Stomach (tissue), 19 donors: ENCODE results near the gene C15orf39. TPM values are rescaled to one million over a fixed set of nuclear protein-coding genes. Genes with fewer than 3 reads are reported as not detected.

Experiments used
- DNase-seq, 2 donors: peaks; one replicate each; pipeline versions ENCODE4 v3.0.0 to v3.0.0-alpha.2; 2013 to 2019
- H3K27ac ChIP-seq, 5 donors: fragments of 200-600 bp in 4 of 5; sonication (generic) in 4 of 5; one replicate each; pipeline ENCODE4 v1.5.1; 2013 to 2019; ENCODE audit warnings: mild to moderate bottlenecking in 1 of 5, moderate library complexity in 1 of 5
- H3K27me3 ChIP-seq, 3 donors: fragments of 200-600 bp; sonication (generic); one replicate each; pipeline ENCODE4 v1.5.1; 2017 to 2019; ENCODE audit warnings: mixed run types in 1 of 3
- H3K36me3 ChIP-seq, 4 donors: fragments of 200-600 bp; sonication (generic); 1 replicate in 3 of 4; 2 replicates in 1 of 4; pipeline ENCODE4 v1.5.1; 2016 to 2019
- H3K4me1 ChIP-seq, 4 donors: fragments of 200-600 bp; sonication (generic); one replicate each; pipeline ENCODE4 v1.5.1; 2016 to 2019
- H3K4me3 ChIP-seq, 4 donors: fragments of 200-600 bp; sonication (generic) in 3 of 4; one replicate each; pipeline ENCODE4 v1.5.1; 2016 to 2019; ENCODE audit warnings: mild to moderate bottlenecking in 1 of 4
- H3K9me3 ChIP-seq, 4 donors: fragments of 200-600 bp; sonication (generic); one replicate each; pipeline ENCODE4 v1.5.1; 2016 to 2019
- CTCF ChIP-seq, 7 experiments: fragments of 450-650 bp in 4 of 7; fragments of 200-600 bp in 3 of 7; sonication (generic) in 3 of 7; IDR thresholded peaks; one replicate each; pipeline ENCODE4 v1.5.1; 2016 to 2019; ENCODE audit warnings: antibody characterized with exemption in 7 of 7, control low read depth in 2 of 7, mild to moderate bottlenecking in 1 of 7
- EP300 ChIP-seq: sonication (generic); formaldehyde crosslinking; IDR thresholded peaks from one replicate; pipeline ENCODE4 v1.6.1; 2017; ENCODE audit warnings: antibody characterized with exemption
- POLR2A ChIP-seq, 4 donors: fragments of 450-650 bp; IDR thresholded peaks; one replicate each; pipeline ENCODE4 v1.6.1; 2016; ENCODE audit warnings: antibody characterized with exemption in 4 of 4, control low read depth in 2 of 4, mild to moderate bottlenecking in 1 of 4, moderate library complexity in 1 of 4
- POLR2AphosphoS5 ChIP-seq, 3 donors: sonication (generic); formaldehyde crosslinking; IDR thresholded peaks; one replicate each; pipeline ENCODE4 v1.6.1; 2016; ENCODE audit warnings: antibody characterized with exemption in 3 of 3
- WGBS, 5 donors: extraction: QIAGEN DNeasy Blood & Tissue Kit in 3 of 5; methylation state at CpG; one replicate each; pipeline versions ENCODE4 v1.1.5 to v1.1.7; 2013 to 2018; 5-methylcytosine and 5-hydroxymethylcytosine counted together
- intact Hi-C: fragments of 100-400 bp; cut with DNase I; formaldehyde crosslinking; loops from one replicate; pipeline ENCODE4 v1.15.1; 2023; ENCODE audit warnings: low total_unique reads
- long read RNA-seq, 10 donors: transcript quantifications; one replicate each; lab custom pipeline, GENCODE V29; 2026
- polyA plus RNA-seq, 3 donors: library from polyadenylated mRNA; stranded (reverse); fragments of 200-250 nt; gene quantifications; one replicate each; pipeline ENCODE4 v1.2.3, GENCODE V29; 2013
- total RNA-seq, 5 donors: library from RNA; depleted of rRNA; stranded (reverse); fragments of >200 nt; gene quantifications; one replicate each; pipeline versions ENCODE4 v1.1.0 to v1.2.3, GENCODE V29; 2014 to 2016
- donor health status: healthy with polysubstance abuse.
- donor health status: Bipolar disorder and iron deficiency.
- donor health status: healthy.

Gene C15orf39
- total RNA-seq, result 10 to 100 TPM in 4 of 5 donors, 1 to 10 TPM in 1; 3.1 to 29.1 (median 15.2) TPM
- polyA plus RNA-seq, result 1 to 10 TPM; 6.4 to 7.5 (median 7.2) TPM
- long read RNA-seq, donor 1, full-length matches to known transcripts, result 10 of 15 reads
- long read RNA-seq, donor 1, partial matches to known transcripts, result 5 of 15 reads
- long read RNA-seq, donor 1, other reads (novel, unspliced or antisense), result 0 of 15 reads
- long read RNA-seq, donor 2, transcript C15orf39-206 (1 exons, 3,152 nt), result major isoform, 6 of 15 reads
- long read RNA-seq, donor 2, partial matches to known transcripts, result 9 of 15 reads
- long read RNA-seq, donor 2, other reads (novel, unspliced or antisense), result 0 of 15 reads
- long read RNA-seq, donor 3, full-length matches to known transcripts, result 10 of 10 reads
- long read RNA-seq, donor 3, partial matches to known transcripts, result 0 of 10 reads
- long read RNA-seq, donor 3, other reads (novel, unspliced or antisense), result 0 of 10 reads
- long read RNA-seq, donor 4, full-length matches to known transcripts, result 3 of 3 reads
- long read RNA-seq, donor 4, partial matches to known transcripts, result 0 of 3 reads
- long read RNA-seq, donor 4, other reads (novel, unspliced or antisense), result 0 of 3 reads
- long read RNA-seq, donor 5, full-length matches to known transcripts, result 33 of 38 reads
- long read RNA-seq, donor 5, partial matches to known transcripts, result 5 of 38 reads
- long read RNA-seq, donor 5, other reads (novel, unspliced or antisense), result 0 of 38 reads
- long read RNA-seq, donor 6, full-length matches to known transcripts, result 15 of 33 reads
- long read RNA-seq, donor 6, partial matches to known transcripts, result 18 of 33 reads
- long read RNA-seq, donor 6, other reads (novel, unspliced or antisense), result 0 of 33 reads
- long read RNA-seq, donor 7, full-length matches to known transcripts, result 36 of 55 reads
- long read RNA-seq, donor 7, partial matches to known transcripts, result 19 of 55 reads
- long read RNA-seq, donor 7, other reads (novel, unspliced or antisense), result 0 of 55 reads
- long read RNA-seq, donor 8, full-length matches to known transcripts, result 12 of 18 reads
- long read RNA-seq, donor 8, partial matches to known transcripts, result 6 of 18 reads
- long read RNA-seq, donor 8, other reads (novel, unspliced or antisense), result 0 of 18 reads
- long read RNA-seq, donor 9, full-length matches to known transcripts, result 27 of 32 reads
- long read RNA-seq, donor 9, partial matches to known transcripts, result 5 of 32 reads
- long read RNA-seq, donor 9, other reads (novel, unspliced or antisense), result 0 of 32 reads
- long read RNA-seq, donor 10, full-length matches to known transcripts, result 6 of 6 reads
- long read RNA-seq, donor 10, partial matches to known transcripts, result 0 of 6 reads
- long read RNA-seq, donor 10, other reads (novel, unspliced or antisense), result 0 of 6 reads

GRCh38 chr15:75201616-75202250 lies at the start of gene C15orf39:
TSS of gene C15orf39 (plus strand) at chr15:75201882. CDS start at chr15:75206049, 4,167 bp downstream.
- H3K9me3 ChIP-seq, result no peaks in the 10 kb centered on the region
- no peaks in the 10 kb centered on the region for H3K27me3 ChIP-seq
- H3K36me3 ChIP-seq, result peaks cover 9 to 14% (median 13%) of the 10 kb centered on the region in 4 donors
- peak within 1 kb of the TSS; percentile 91 to 98 (median 97) for H3K27ac ChIP-seq
- peak within 1 kb of the TSS; percentile 68 to 95 (median 82) for H3K4me3 ChIP-seq
- intact Hi-C loops, result no loop called here
- H3K4me1 ChIP-seq, result peaks cover 36 to 66% (median 61%) of the 10 kb centered on the region in 4 donors
- DNase-seq, result peak; percentile 76 to 91
- peak; percentile 82 to 98 (median 97) for TF ChIP-seq POLR2AphosphoS5 (IDR thresholded peaks at IDR 0.05)
- TF ChIP-seq POLR2A (IDR thresholded peaks at IDR 0.05), result peak in 2 of 4 donors; percentile 54 to 88
- peak in 5 of 7 experiments; percentile 41 to 98 (median 93) for TF ChIP-seq CTCF (IDR thresholded peaks at IDR 0.05)
- TF ChIP-seq EP300, result no peak
- 0 to 1% (median 1%) methylated on average over 31 to 84 of the region's 84 CpGs; no CpG with 5 or more reads in 1 of the 5 donors for WGBS, 5 donors

GRCh38 chr15:75152382-75153079 lies 49.2 kb upstream of the C15orf39 start:
- H3K27me3 ChIP-seq, result no peaks in the 10 kb centered on the region
- peaks cover 0 to 9% (median 3%) of the 10 kb centered on the region in 4 donors for H3K9me3 ChIP-seq
- H3K4me3 ChIP-seq, result no peak overlapping the region
- TF ChIP-seq EP300, result no peak
- TF ChIP-seq CTCF (IDR thresholded peaks at IDR 0.05), result no peak
- no peak for TF ChIP-seq POLR2A (IDR thresholded peaks at IDR 0.05)
- no peak for TF ChIP-seq POLR2AphosphoS5 (IDR thresholded peaks at IDR 0.05)
- DNase-seq, result no peak
- peaks cover 0 to 17% (median 0%) of the 10 kb centered on the region in 4 donors for H3K4me1 ChIP-seq
- H3K36me3 ChIP-seq, result no peaks in the 10 kb centered on the region
- WGBS, 5 donors, result 91 to 97% (median 94%) methylated on average over 2 of the region's 2 CpGs
- no peak overlapping the region for H3K27ac ChIP-seq
- intact Hi-C loops, result no loop called here

GRCh38 chr15:75153087-75153486 lies 48.6 kb upstream of the C15orf39 start:
- Histone ChIP-seq H3K27me3 (no peaks in the 10 kb centered on the region), H3K36me3 (no peaks in the 10 kb centered on the region), H3K9me3 (peaks cover 0 to 3% (median 1%) of the 10 kb centered on the region in 4 donors), H3K4me3 (no peak overlapping the region), H3K27ac (peak overlapping the region in 1 of 5 donors; percentile 32), H3K4me1 (peaks cover 0 to 17% (median 0%) of the 10 kb centered on the region in 4 donors)
- intact Hi-C loops, result no loop called here
- no peak for DNase-seq
- 75 to 93% (median 77%) methylated on average over 4 of the region's 4 CpGs for WGBS, 5 donors
- TF ChIP-seq POLR2AphosphoS5 (IDR thresholded peaks at IDR 0.05) (no peak), CTCF (IDR thresholded peaks at IDR 0.05) (no peak), POLR2A (IDR thresholded peaks at IDR 0.05) (no peak), EP300 (no peak)
